Sigmoid colon (tissue), 7 donors: Measurements from ENCODE around the gene ZNF556. TPM values are rescaled to one million over a fixed set of nuclear protein-coding genes. Genes with fewer than 3 reads are reported as not detected.

Experiments used
- DNase-seq: peaks from one replicate; pipeline ENCODE4 v3.0.0-alpha.2; 2019
- H3K27ac ChIP-seq, 4 donors: fragments of 200-600 bp; sonication (generic); one replicate each; pipeline ENCODE4 v1.5.1; 2016 to 2019; ENCODE audit warnings: mild to moderate bottlenecking in 1 of 4
- H3K27me3 ChIP-seq, 3 donors: fragments of 200-600 bp; sonication (generic); one replicate each; pipeline ENCODE4 v1.5.1; 2019; ENCODE audit warnings: mild to moderate bottlenecking in 1 of 3
- H3K36me3 ChIP-seq, 4 donors: fragments of 200-600 bp; sonication (generic); one replicate each; pipeline ENCODE4 v1.5.1; 2016 to 2019
- H3K4me1 ChIP-seq, 4 donors: fragments of 200-600 bp; sonication (generic); one replicate each; pipeline ENCODE4 v1.5.1; 2017 to 2019
- H3K4me3 ChIP-seq, 4 donors: fragments of 200-600 bp; sonication (generic); one replicate each; pipeline ENCODE4 v1.5.1; 2017 to 2019; ENCODE audit warnings: mild to moderate bottlenecking in 2 of 4, moderate library complexity in 1 of 4
- H3K9me3 ChIP-seq, 4 donors: fragments of 200-600 bp in 3 of 4; sonication (generic) in 3 of 4; one replicate each; pipeline versions ENCODE4 v1.5.1 to v1.6.1; 2013 to 2019
- EP300 ChIP-seq, 4 donors: sonication (generic); formaldehyde crosslinking; IDR thresholded peaks; one replicate each; pipeline ENCODE4 v1.6.1; 2017; ENCODE audit warnings: antibody characterized with exemption in 4 of 4
- POLR2A ChIP-seq, 2 donors: fragments of 450-650 bp; IDR thresholded peaks; one replicate each; pipeline ENCODE4 v1.6.1; 2016; ENCODE audit warnings: antibody characterized with exemption in 2 of 2, mild to moderate bottlenecking in 2 of 2, moderate library complexity in 2 of 2
- POLR2AphosphoS5 ChIP-seq, 4 donors: sonication (generic); formaldehyde crosslinking; IDR thresholded peaks; one replicate each; pipeline ENCODE4 v1.6.1; 2017; ENCODE audit warnings: antibody characterized with exemption in 4 of 4
- WGBS, 2 donors: extraction: QIAGEN DNeasy Blood & Tissue Kit; methylation state at CpG; one replicate each; pipeline ENCODE4 v1.1.7; 2013; 5-methylcytosine and 5-hydroxymethylcytosine counted together
- intact Hi-C: fragments of 100-400 bp; cut with DNase I; formaldehyde crosslinking; loops from one replicate; pipeline ENCODE4 v1.15.1; 2023
- polyA plus RNA-seq, 3 donors: library from polyadenylated mRNA; stranded (reverse); fragments of 200-250 nt; gene quantifications; one replicate each; pipeline ENCODE4 v1.2.3, GENCODE V29; 2013
- total RNA-seq, 4 donors: library from RNA; depleted of rRNA; stranded (reverse); fragments of >200 nt; gene quantifications; one replicate each; pipeline ENCODE4 v1.1.0, GENCODE V29; 2016
- TF ChIP-seq, protein P1 (sequence below), 4 experiments: fragments of 450-650 bp in 3 of 4; fragments of 200-600 bp in 1 of 4; IDR thresholded peaks; one replicate each; pipeline ENCODE4 v1.5.1; 2016 to 2019; ENCODE audit warnings: antibody characterized with exemption in 4 of 4, mild to moderate bottlenecking in 3 of 4, moderate library complexity in 2 of 4
- donor health status: healthy with polysubstance abuse.
- donor health status: Bipolar disorder and iron deficiency.
- donor health status: healthy.

ZNF556 gene
- total and polyA plus RNA-seq, 7 donors = not detected

DNA sequence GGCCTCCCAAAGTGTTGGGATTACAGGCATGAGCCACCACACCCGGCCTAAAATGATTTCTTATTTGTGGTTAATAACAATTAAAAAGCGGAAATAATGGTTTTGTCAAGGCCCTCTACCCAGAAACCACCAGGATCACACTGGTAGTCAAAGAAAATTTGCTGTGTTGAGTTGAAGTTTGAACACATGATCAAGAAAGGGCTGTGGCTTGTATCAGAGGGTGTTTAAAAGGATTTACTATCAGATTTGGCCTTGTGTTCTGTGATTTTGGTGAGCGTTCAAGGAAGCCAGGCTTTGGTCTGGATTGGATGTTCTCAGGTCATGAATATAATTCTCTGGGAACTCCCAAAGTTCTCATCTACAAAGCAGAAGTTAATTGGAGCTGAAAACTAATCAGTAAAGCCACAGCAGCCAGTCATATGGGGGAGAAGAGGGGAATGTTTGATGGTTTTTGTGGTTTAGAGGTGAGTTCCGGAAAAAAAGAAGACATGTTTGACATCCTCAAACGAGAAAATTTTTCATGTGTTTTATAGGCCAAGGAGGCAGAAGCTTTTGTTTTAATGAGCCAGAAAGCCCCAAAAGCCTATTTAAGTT, 10.6 kb upstream of the ZNF556 start:
- WGBS, 2 donors = 71 to 93% methylated on average over 5 of the region's 5 CpGs
- peaks cover 27 to 61% (median 41%) of the 10 kb centered on the region in 4 donors for H3K9me3 ChIP-seq

DNA sequence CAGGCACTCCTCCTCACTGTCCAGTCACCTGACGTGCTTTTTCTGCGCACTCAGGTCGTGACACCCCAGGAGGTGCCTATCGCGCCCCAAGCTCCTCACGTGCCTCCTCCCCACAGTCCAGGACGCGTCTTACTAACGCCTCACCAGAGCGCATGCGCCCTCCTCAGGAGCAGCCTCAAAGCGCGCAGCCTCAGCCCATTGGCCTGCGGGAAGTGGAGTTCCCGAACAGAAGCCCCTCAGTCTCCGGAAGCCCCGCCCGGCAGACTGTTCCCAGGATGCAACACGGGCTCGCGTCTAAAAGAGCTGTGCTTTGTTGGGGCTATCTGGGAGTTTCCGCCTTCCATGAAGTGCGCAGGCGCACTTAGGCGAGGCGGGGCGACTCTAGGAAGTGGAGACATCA, 8.3 kb upstream of the ZNF556 start:
- H3K9me3 ChIP-seq = peaks cover 9 to 39% (median 19%) of the 10 kb centered on the region in 4 donors
- TF ChIP-seq, protein P1, sequence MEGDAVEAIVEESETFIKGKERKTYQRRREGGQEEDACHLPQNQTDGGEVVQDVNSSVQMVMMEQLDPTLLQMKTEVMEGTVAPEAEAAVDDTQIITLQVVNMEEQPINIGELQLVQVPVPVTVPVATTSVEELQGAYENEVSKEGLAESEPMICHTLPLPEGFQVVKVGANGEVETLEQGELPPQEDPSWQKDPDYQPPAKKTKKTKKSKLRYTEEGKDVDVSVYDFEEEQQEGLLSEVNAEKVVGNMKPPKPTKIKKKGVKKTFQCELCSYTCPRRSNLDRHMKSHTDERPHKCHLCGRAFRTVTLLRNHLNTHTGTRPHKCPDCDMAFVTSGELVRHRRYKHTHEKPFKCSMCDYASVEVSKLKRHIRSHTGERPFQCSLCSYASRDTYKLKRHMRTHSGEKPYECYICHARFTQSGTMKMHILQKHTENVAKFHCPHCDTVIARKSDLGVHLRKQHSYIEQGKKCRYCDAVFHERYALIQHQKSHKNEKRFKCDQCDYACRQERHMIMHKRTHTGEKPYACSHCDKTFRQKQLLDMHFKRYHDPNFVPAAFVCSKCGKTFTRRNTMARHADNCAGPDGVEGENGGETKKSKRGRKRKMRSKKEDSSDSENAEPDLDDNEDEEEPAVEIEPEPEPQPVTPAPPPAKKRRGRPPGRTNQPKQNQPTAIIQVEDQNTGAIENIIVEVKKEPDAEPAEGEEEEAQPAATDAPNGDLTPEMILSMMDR (IDR thresholded peaks at IDR 0.05) = no peak
- no peak for TF ChIP-seq POLR2AphosphoS5 (IDR thresholded peaks at IDR 0.05)
- TF ChIP-seq EP300 (IDR thresholded peaks at IDR 0.05) = no peak
- no peak for TF ChIP-seq POLR2A (IDR thresholded peaks at IDR 0.05)
- intact Hi-C loops = no loop called here
- WGBS, 2 donors = 78 to 89% methylated on average over 27 of the region's 27 CpGs
- H3K4me1 ChIP-seq = no peaks in the 10 kb centered on the region
- peaks cover 0 to 22% (median 0%) of the 10 kb centered on the region in 4 donors for H3K36me3 ChIP-seq
- no peak overlapping the region for H3K4me3 ChIP-seq
- no peak for DNase-seq
- H3K27me3 ChIP-seq = no peaks in the 10 kb centered on the region
- no peak overlapping the region for H3K27ac ChIP-seq

More for the DNA sequence above, 10.6 kb upstream of the ZNF556 start:
- H3K4me3 ChIP-seq = no peak overlapping the region
- H3K36me3 ChIP-seq = peaks cover 20 to 45% (median 23%) of the 10 kb centered on the region in 4 donors
- H3K27ac ChIP-seq = no peak overlapping the region
- H3K4me1 ChIP-seq = no peaks in the 10 kb centered on the region
- no peaks in the 10 kb centered on the region for H3K27me3 ChIP-seq
- no peak for TF ChIP-seq EP300 (IDR thresholded peaks at IDR 0.05)
- TF ChIP-seq POLR2AphosphoS5 (IDR thresholded peaks at IDR 0.05) = no peak
- TF ChIP-seq, protein P1 (IDR thresholded peaks at IDR 0.05) = no peak
- no peak for TF ChIP-seq POLR2A (IDR thresholded peaks at IDR 0.05)
- intact Hi-C loops = no loop called here
- no peak for DNase-seq

DNA sequence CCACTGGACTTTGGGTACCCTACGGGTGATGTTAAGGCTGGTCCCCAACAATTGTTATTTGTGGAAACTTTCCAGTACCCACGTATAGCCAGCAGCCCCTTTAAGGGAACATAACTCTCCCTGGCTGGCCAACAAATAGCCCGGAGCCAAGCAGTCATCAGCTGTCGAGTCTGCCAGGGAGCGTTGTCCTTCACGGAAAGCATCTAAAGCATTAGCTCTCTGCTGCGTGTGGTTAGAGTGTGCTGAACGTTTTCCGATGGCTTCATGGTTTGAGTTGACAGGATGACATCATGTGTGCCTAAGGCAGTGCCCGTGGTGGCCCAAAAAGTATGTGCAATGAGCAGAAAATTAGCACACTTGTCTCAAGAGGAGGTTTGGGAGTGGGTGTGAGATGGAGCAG, 3.3 kb upstream of the ZNF556 start:
- H3K4me1 ChIP-seq = no peaks in the 10 kb centered on the region
- no peak overlapping the region for H3K4me3 ChIP-seq
- intact Hi-C loops = no loop called here
- no peaks in the 10 kb centered on the region for H3K36me3 ChIP-seq
- H3K27me3 ChIP-seq = no peaks in the 10 kb centered on the region
- WGBS, 2 donors = 79 to 86% methylated on average over 10 of the region's 10 CpGs
- no peak for DNase-seq
- TF ChIP-seq POLR2AphosphoS5 (IDR thresholded peaks at IDR 0.05) (no peak), POLR2A (IDR thresholded peaks at IDR 0.05) (no peak), EP300 (IDR thresholded peaks at IDR 0.05) (no peak)
- TF ChIP-seq, protein P1 (IDR thresholded peaks at IDR 0.05) = no peak
- no peak overlapping the region for H3K27ac ChIP-seq
- H3K9me3 ChIP-seq = peaks cover 0 to 4% (median 2%) of the 10 kb centered on the region in 4 donors

DNA sequence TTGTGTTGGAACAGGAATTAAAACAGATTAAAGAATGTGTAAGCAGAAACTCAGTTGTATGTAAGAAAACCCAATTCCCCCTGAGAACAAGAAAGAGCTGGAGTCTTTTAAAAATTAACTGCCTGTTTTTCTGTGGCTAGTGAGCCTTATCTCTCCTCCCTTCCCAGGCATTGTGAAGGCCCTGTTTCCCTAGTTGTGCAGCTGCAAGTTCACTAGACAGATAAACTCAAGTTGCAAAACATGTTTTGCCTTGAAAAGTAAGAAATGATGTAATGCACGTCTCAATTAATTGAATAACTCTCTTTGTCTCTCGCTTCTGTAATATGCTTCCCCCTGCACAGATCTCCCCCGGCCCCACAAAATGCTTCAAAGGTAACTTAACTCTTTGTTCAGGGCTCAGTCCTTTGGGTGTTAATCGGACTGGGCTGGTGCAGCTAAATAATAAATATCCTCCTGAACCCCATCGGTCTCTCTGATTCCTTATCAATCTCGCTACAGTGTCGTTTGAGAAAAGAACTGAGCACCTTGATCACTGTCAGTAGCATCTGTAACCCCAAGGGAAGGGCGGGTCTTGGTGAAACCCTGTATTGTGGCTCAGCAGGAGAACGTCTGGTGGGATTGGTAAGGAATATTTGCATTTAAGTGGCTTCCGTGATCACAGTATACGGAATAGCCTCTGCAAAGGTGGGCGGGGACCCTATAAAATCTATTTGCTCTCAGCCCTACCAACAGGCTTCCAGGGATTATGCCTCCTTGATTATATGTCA, 1.6 kb upstream of the ZNF556 start:
- no peak for DNase-seq
- Histone ChIP-seq H3K27me3 (no peaks in the 10 kb centered on the region), H3K9me3 (no peaks in the 10 kb centered on the region), H3K27ac (no peak overlapping the region), H3K4me3 (no peak overlapping the region), H3K36me3 (no peaks in the 10 kb centered on the region), H3K4me1 (no peaks in the 10 kb centered on the region)
- WGBS, 2 donors = 21 to 47% methylated on average over 12 of the region's 12 CpGs
- no peak for TF ChIP-seq EP300 (IDR thresholded peaks at IDR 0.05)
- TF ChIP-seq, protein P1 (IDR thresholded peaks at IDR 0.05) = no peak
- no peak for TF ChIP-seq POLR2AphosphoS5 (IDR thresholded peaks at IDR 0.05)
- no peak for TF ChIP-seq POLR2A (IDR thresholded peaks at IDR 0.05)
- intact Hi-C loops = no loop called here
